SHP77 treated with DMSO at 0.1 percent for 48 hours (cell line): ENCODE measurements around the gene SPAG9.
"Not testable (repeated sequence)": the region's sequence is repeated elsewhere in the genome, so short reads cannot be mapped to it uniquely, and the experiment has no call there.

Source experiments
- DNase-seq: peaks from one replicate; lab custom pipeline; 2025; lab: John Stamatoyannopoulos, UW

The SPAG9 gene

DNA sequence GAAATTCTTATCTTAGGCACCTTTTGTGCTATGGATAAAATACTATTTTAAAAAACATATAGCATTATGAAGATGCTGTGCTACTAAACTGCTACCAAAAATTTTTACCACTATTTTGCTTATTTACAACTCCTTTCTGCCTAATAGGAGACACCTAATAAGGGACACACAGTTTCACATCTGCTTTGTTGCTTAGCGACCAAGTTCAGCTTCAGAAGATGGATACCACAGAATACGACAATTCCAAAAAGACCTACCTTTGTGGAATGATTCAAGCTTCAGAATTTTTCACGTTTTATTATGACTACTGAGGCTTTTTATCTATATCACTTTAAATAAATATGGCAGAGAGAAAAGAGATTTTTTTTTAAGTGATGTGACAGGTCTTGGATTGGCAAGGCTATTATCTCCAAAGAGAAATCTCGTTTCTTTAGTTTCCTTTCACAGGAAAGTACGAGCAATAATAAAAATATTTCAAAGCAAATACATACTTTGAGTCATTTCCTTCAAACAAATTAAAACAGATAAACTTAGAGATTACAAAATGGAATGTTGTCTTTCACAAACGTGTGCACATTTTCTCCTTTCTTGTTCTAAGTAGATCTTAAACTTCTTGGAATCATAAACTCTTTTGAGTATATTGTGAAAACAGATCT is 35.4 kb downstream of the SPAG9 start:
- no peak for DNase-seq

DNA sequence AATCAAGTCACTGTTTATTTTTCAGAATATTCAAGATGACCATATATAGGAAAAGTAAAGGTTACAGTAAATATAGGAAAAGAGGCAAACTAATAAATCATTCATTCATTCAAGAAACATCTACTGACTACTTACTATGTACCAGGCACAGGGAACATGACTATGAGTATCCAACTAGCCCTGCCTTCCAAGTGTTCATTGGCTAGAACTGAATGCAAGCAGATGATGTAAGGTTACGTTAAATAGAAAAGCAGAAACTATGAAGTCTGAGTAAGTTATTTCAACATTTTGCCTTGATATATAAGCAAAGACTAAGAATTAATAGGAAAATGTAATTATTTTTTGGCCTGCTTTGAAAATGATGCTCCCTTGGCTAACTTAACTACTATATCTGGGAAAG is 36.7 kb downstream of the SPAG9 start:
- no peak for DNase-seq

DNA sequence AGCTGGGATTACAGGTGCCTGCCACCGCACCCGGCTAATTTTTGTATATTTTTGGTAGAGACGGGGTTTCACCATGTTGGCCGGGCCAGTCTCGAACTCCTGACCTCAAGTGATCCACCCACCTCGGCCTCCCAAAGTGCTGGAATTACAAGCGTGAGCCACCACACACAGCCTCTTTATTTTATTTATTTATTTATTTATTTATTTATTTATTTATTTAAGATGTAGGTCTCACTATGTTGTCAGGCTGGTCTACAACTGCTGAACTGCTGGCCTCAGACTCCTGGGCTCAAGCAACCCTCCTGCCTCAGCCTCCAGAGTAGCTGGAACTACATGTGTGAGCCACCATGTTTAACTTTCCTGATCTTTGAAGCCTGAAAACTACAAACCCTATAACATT is 37.3 kb downstream of the SPAG9 start:
- not testable (repeated sequence) for DNase-seq

DNA sequence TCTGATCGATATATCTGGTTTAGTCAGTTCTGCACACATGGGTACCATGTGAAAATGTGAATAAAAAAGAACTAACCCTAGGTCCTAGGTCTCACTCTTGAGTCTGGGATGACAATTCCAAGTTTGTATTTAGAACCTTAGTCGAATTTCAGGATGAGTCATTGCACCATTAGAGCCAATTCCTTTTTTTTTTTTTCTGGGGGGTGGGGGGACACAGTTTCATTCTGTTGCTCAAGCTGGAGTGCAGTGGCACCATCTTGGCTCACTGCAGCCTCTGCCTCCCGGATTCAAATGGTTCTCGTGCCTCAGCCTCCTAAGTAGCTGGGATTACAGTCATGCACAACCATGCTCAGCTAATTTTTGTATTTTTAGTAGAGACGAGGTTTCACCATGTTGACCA is 41.6 kb downstream of the SPAG9 start:
- DNase-seq, result no peak

DNA sequence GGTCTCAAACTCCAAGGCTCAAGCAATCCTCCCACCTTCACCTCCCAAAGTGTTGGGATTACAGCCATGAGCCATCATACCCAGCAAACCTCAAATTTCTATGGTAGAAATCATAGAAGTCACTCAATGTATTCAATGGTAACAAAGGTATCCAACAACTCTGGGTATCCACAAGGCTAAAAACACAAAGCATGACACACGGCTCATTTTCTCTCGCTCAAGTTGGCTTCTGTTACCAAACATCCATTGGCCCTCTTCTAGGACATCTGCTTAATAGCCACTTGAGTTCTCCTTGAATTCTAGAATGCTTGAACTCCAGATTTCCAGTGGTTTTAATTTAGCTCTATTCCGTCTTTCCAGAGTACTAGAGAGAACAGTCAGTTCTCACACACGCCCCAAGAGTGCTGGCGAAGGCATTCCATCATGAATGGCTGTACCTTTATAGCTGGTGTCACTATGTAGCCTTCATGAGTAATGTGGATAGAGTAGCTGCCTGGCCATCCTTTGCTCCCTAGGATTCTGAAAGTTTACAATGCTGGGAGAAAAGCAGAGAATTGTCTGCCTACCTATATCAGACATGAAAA is 42.6 kb downstream of the SPAG9 start:
- no peak for DNase-seq

DNA sequence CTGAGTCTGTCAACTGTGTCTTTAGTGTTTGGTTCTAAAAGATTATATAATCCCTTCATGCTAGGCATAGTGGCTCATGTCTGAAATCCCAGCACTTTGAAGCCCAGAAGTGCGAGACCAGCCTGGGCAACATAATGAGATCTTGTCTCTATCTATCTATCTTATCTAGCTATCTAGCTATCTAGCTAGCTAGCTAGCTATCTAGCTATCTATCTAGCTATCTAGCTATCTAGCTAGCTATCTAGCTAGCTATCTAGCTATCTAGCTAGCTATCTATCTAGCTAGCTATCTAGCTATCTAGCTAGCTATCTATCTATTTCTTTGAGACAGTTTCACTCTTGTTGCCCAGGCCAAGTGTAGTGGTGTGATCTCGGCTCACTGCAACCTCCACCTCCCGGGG is 43.8 kb downstream of the SPAG9 start:
- DNase-seq, result no peak

DNA sequence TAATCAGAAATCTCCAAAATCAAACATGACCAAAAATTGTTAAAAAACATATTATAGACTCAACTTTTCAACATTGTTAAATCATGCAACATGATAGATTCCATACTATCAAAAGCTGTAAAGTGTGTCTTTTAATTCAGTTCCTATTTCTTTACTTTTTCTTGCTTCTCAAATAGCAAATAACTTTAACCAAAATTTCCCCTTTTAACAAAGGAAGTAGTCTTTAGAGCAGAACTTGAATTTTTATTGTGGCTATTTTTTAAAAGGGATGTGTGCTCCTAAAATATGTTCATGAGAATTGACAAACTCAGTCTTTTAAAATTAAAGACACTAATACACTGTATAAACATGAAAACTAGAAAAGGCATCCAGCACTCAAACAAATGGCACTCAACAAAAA is 49.1 kb downstream of the SPAG9 start:
- no peak for DNase-seq

DNA sequence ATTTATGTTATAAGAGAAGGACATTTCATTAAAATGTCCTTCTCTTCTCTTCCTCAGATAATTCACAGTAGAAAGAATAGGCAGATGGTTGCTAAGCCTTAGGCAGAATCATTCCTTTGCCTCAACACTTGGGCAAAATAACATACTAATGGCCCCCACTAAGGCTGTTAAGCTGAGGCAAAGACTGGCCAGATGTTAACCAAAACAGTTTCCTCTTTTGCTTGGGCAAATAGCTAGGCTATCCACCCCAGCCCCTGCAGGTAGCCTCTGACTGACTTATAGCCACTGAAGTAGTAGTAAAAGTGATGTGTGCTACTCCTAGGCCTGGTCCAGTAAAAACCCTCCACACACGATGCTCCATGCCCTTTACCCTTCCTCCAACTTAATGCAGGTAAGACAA is 55.2 kb downstream of the SPAG9 start:
- DNase-seq, result no peak

DNA sequence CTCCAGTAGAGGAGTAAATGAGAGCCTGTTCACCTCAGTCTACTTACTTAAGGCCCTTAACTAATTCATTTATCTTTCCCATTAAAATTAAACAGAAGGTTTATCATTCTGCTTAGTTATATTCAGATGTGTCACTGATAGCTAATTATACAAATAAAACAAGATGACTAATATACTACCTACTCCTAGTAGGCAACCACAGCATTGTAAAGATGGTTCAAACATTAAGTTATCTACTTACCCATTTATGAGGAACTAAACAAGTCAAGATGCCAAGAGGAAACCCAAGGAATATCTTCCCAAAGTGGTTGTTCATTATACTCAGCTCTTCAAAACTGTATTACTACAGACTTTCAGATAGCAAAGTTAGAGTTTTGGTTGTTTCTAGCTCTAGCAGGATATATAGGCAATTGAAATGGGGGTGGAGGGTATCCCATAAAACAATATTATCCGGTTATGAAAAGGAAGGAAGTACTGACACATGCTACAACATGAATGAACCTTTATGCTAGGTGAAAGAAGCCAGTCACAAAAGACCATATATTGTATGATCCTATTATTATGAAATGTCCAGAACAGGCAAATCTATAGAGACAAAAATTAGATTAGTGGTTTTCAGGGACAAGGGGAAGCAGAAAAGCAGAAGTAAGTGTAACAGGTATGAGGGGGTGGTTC is 56.5 kb downstream of the SPAG9 start:
- DNase-seq, result no peak

DNA sequence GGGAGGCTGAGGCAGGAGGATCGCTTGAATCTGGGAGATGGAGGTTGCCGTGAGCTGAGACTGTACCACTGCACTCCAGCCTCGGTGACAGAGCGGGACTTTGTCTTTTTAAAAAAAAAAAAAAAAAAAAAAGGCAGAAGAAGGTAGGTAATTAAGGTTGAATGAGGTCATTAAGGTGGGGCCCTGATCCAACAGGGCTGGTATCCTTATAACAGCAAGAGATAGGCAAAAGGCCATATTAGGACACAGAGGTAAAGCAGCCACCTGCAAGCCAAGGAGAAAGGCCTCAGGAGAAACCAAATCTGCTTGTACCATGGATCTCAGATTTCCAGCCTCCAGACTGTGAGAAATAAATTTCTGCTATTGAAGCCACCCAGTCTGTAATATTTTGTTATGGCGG is 60.3 kb downstream of the SPAG9 start:
- no peak for DNase-seq

DNA sequence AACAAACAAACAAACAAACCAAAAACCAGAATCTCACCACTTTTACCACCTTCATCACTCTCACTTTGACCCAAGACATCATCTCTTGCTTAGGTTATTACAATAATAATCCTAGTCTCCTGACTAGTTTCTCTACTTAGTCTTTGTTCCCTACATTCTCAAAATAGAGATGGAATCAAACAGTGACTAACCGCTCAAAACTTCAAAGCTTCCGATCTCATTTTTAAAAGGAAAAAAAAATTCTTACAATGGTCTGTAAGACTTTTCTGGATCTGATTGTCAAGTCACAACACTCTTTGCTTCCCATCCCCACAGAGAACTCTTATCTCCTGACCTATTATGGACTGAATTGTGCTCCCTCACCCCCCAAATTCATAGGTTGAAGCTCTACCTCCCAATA is 60.9 kb downstream of the SPAG9 start:
- DNase-seq, result no peak

DNA sequence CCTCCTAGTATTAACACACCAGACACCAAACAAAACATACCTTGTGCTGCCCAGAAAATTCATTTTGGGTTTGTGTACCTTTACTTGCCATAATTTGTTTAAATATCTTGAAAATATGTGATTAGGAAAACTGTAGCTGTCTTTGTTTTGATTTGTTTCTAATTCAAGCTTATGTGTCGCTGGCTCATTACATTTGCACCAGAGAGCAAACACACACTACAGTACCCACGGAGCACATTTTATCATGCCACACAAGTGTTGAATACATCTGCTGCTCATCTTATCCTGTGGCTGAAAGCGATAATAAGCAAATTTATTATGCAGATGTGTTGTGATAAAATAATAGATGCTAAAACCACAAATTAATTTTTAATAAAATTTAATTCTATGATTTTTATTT is 63.1 kb downstream of the SPAG9 start:
- no peak for DNase-seq

DNA sequence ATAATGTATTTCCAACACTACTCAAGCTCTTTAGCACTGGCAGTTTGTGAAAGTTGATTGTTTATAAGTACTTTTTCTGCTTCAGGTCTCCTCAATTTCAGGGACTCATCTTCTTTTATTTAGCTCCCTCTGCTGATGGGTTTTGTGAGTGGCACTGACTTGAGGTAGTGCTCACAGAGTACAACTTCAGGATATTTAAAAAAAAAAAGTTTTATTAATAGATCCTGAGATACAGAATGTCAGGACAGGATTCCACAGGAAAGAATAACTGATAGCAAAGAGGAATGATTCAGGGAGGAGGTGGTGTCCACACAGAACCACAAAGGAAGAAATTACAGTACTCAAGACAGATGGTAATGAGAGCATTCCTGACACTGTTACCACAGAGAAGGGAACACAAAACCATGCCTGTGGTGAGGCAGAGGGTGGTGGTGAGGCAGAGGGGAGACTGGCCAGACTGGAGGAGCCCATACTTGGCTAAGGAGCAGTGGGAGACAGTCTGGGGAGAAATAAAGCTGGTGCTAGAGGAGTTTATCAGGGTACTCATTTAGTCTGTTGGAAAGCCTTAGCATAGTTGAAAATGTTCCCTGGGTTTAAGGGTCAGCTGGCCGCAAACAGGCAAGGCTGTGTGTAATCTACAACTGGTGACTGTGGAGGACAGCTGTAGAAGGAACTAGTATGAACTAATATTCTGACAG is 63.7 kb downstream of the SPAG9 start:
- peak; percentile 8 for DNase-seq

DNA sequence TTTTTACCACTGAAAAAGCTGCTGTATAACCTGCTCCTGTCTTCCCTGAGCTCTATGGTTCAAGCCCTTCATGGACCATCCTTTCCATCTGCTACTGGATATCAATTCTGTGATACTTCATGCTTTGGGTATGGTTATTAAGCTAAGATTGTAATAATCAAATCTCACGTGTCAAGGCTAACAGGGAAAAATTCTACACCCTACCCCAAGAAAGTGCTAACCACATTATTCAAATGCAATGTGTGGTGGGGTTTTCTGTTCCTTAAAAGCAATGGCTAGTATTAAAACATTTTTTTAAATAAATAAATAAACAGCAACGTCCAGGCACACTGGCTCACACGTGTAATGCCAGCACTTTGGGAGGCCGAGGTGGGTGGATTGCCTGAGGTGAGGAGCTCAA is 65.9 kb downstream of the SPAG9 start:
- DNase-seq, result no peak

DNA sequence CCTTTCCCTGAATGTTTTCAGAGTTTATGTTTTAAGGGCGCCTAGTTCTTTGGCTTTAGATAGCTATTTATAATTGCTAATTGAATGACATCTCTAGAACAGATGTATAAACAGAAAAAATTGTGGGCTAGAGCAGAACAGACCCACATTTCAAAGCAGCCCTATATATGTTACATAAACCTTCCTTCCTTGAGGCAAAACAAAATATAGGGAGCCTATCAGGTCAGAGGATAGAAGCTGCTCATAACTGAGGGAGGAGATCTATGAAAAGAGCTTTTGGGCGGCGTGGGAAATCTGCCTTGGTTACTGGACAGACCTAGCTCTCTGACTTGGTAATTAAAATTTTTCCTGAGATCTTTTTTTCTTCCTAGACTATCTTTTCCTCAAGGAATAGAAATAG is 68.4 kb downstream of the SPAG9 start:
- no peak for DNase-seq

DNA sequence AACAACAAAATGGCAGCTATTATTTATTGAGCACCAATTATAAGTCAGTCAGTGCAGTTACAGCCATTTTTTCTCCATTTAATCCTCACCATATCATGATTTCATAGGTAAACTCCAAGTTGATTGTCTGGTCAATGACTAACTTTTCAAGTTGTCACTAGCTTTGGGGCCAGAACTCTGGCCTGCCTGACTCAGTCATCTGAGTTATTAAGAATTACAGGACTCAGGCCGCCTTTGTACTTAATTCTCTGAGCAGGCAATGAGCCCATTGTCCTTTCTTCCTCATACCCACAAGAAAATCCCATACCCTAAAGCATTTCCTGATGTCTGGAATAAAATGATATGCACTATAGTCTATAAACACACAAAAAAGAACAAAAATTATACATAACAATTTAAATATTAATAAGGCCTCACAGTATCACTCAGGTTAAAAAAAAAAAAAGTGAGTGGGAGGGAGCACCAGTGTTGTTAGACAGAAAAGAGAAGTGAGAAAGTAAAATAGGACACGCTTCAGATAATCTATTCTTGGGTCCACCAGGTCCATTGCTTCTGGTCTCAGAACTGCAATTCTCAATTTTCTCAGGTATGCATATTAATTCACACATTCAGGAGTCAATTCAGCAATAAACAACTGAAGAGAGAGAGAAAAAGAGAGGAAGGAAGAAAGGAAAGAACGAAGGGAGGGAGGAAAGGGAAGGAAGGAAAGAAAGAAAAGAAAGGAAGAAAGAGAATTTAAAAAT is 70.2 kb downstream of the SPAG9 start:
- DNase-seq, result no peak

DNA sequence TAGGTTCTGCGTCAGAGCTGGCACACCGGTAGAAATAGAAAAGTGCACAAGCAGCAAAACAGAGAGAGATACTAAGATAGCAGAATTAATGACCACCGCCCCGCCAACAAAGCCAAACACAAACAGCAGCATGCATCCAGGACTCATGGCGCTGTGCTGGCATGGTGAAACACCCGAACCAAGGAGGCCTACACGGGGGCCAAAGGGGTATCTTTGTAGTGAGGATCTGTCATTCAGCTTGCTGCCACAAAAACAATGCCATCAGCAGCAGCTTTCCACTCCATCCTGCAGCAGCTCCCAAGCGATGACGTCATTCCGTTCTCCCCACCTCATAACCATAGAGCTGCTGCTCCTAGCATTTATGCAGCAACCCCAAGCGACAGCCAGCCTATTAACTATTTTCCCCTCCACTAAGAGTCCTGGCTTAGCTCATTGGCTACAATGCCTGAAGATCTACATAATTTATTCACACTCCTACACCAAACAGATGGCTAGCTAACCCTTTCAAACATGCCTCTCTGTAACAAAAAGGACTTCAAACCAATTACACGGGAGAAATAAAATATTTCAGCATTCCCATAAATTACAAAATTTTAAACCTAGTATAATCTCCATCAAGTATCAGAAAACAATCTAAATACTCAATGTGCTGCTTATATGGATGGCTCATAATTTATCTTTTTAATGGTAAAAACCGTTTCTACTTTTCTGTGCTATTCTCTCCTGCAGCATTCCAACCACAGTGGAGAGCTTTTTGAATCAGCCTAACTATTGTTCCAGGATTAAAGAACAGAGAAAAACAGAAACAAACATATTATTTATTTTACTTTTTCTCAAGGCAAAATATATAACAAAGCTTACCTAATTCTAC is 73.9 kb downstream of the SPAG9 start:
- DNase-seq, result peak; percentile 94

DNA sequence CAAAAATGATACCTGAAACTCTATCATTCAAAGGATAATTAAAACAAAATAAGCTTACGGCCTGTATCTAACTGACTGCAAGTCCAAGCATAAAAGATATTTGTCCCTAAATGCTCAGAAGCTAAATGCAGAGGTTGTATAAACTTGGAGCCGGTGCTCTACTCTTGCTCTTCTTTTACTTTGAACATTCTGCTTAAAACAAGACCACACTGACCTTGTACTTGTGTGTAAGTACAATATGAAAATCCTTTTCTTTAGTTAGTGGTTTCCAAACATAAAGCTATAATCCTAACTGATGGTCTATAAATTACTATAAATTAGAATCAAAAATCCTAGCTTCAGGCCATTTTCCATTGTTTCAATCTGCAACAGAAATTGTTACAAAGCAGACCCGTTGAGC is 74.6 kb downstream of the SPAG9 start:
- no peak for DNase-seq

DNA sequence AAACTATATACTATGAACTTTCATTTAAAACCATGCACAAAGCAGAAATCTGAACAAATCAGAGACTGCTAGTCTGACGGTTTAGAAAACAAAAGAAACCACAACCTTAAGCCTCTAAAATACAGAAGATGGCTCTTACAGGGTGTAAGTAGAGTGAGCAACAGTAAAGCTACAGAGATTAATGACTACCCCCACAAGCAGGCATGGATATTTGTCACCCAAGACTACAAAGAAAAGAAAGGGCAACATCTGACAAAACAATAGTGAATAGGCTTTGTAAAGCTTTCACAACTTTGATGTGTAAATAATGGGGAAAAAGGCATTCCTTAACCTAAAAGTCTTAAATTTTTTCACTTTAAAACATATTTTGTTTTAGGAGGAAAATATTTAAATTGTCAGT is 75.0 kb downstream of the SPAG9 start:
- DNase-seq, result no peak

DNA sequence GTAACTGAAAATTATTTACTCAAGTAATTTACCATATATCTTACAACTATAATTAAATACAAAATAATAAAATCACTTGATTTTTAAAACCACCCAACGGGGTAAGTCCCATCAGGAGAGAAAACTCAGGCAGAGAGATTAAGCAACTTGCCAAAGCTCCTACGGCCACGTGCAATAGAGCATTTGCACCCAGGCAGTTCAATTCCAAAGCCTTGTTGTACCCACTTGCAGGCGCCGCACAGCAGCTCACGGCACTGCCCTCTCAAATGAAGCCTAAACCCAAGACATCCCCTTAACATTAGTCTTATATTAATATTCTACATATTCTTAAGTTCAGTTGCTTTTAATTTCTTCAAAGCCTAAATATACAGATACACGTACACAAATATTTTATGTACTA is 75.7 kb downstream of the SPAG9 start:
- DNase-seq, result no peak

DNA sequence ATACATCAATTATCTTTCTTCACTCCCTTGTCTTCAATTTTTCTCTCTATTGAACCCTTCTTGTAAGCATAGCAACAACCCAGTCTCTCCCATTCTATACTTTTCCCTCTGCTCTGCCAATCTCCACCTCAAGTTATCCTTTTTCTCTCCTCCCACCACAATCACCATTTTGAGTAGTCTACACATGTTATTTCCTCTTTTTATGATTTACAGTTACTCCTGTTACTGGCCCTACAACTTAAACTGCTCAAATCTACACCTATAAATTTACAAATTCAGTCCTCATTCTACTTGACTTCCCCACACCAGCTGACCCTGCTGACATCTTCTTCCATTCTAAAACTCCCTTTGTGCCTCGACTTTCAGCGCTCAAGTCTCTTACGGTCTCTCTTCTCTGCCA is 84.6 kb downstream of the SPAG9 start:
- no peak for DNase-seq

DNA sequence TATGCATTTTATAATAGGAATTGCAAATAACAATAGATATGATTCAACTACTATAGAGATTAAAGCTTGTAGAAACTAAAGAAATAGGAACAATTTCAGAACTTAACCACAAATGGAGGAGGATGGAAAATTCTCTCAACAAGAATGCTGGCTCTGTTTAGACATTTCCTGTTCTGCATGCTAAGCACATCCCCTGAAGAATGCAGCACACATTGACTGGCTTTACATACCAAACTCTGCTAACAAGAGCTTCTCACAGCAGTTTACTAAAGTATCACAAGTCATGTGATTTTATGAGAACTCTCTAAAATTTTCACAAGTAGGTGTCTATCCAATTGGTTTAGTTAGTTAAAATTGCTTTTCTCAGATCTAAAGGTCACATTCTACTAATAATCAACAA is 85.2 kb downstream of the SPAG9 start:
- no peak for DNase-seq
